GM12878 (cell line): ENCODE measurements around the gene HLA-B. TPM values are rescaled to one million over a fixed set of nuclear protein-coding genes. Genes with fewer than 3 reads are reported as not detected.

ENCODE experiments used
- ATF2 ChIP-seq: IDR thresholded peaks from 2 replicates; pipeline ENCODE4 v1.6.1; 2012; ENCODE audit warnings: low read length, inconsistent platforms
- BACH1 ChIP-seq: fragments of 450-650 bp; IDR thresholded peaks from 2 replicates; pipeline ENCODE4 v1.6.1; 2017; ENCODE audit warnings: mild to moderate bottlenecking, borderline replicate concordance
- CBFB ChIP-seq: IDR thresholded peaks from 2 replicates; pipeline ENCODE4 v1.6.1; 2016; ENCODE audit warnings: antibody characterized with exemption, low read depth
- CBX3 ChIP-seq: fragments of 200-600 bp; sonication (generic); IDR thresholded peaks from 2 replicates; pipeline ENCODE4 v1.6.1; 2016; ENCODE audit warnings: low read depth, borderline replicate concordance
- DPF2 ChIP-seq: fragments of 450-650 bp; IDR thresholded peaks from 2 replicates; pipeline ENCODE4 v1.6.1; 2017; ENCODE audit warnings: mild to moderate bottlenecking
- E2F4 ChIP-seq: IDR thresholded peaks from 2 replicates; pipeline ENCODE4 v1.6.1; 2012; ENCODE audit warnings: low read depth, low read length, improper control_type of control experiment
- EED ChIP-seq: sonication (generic); IDR thresholded peaks from 2 replicates; pipeline ENCODE4 v1.6.1; 2016; ENCODE audit warnings: antibody characterized with exemption, low read depth
- EGR1 ChIP-seq, 2 experiments: IDR thresholded peaks; 1 replicate in 1 of 2; 2 replicates in 1 of 2; pipeline ENCODE4 v1.6.1; 2011 to 2012; ENCODE audit warnings: low read depth in 2 of 2, low read length in 2 of 2, borderline replicate concordance in 1 of 2, mild to moderate bottlenecking in 1 of 2, moderate library complexity in 1 of 2
- FOS ChIP-seq: IDR thresholded peaks from 3 replicates; pipeline ENCODE4 v1.6.1; 2011; ENCODE audit warnings: borderline replicate concordance; ENCODE audit not compliant: insufficient read length; ENCODE audit errors: extremely low read depth
- GATAD2B ChIP-seq: fragments of 450-650 bp; conservative IDR thresholded peaks from 2 replicates; pipeline ENCODE4 v1.6.1; 2017; ENCODE audit warnings: low read depth, mild to moderate bottlenecking, moderate library complexity
- JUND ChIP-seq: IDR thresholded peaks from 2 replicates; pipeline ENCODE4 v1.6.1; 2012; ENCODE audit warnings: low read depth, mild to moderate bottlenecking, low read length, improper control_type of control experiment, moderate library complexity
- MXI1 ChIP-seq: fragments of 150-350 bp; IDR thresholded peaks from 2 replicates; pipeline ENCODE4 v1.6.1; 2011; ENCODE audit warnings: low read depth, mild to moderate bottlenecking, inconsistent platforms, low read length, improper control_type of control experiment
- PAX8 ChIP-seq: fragments of 450-650 bp; IDR thresholded peaks from 2 replicates; pipeline ENCODE4 v1.6.1; 2017; ENCODE audit warnings: mild to moderate bottlenecking, moderate library complexity
- POLR2A ChIP-seq: IDR thresholded peaks from 2 replicates; pipeline ENCODE4 v1.6.1; 2011; ENCODE audit warnings: low read depth, mild to moderate bottlenecking, low read length
- POU2F2 ChIP-seq: IDR thresholded peaks from 3 replicates; pipeline ENCODE4 v1.6.1; 2011; ENCODE audit warnings: low read depth, mild to moderate bottlenecking, low read length, borderline replicate concordance
- RAD21 ChIP-seq: IDR thresholded peaks from 2 replicates; pipeline ENCODE4 v1.6.1; 2011; ENCODE audit warnings: mild to moderate bottlenecking, low read depth, low read length, moderate library complexity; ENCODE audit not compliant: insufficient read depth
- RAD51 ChIP-seq: fragments of 450-650 bp; IDR thresholded peaks from 2 replicates; pipeline ENCODE4 v1.6.1; 2016; ENCODE audit warnings: moderate library complexity, mild to moderate bottlenecking, inconsistent platforms
- SIX5 ChIP-seq: IDR thresholded peaks from 2 replicates; pipeline ENCODE4 v1.6.1; 2011; ENCODE audit warnings: mild to moderate bottlenecking, low read depth, low read length, moderate library complexity; ENCODE audit not compliant: severe bottlenecking
- SMAD1 ChIP-seq: fragments of 450-650 bp; IDR thresholded peaks from 2 replicates; pipeline ENCODE4 v1.6.1; 2018; ENCODE audit warnings: mild to moderate bottlenecking, low read depth; ENCODE audit not compliant: partially characterized antibody
- SREBF2 ChIP-seq: IDR thresholded peaks from 2 replicates; pipeline ENCODE4 v1.6.1; 2012; ENCODE audit warnings: mild to moderate bottlenecking, low read length
- SUZ12 ChIP-seq: fragments of 200-600 bp; sonication (generic); IDR thresholded peaks from one replicate; pipeline ENCODE4 v1.6.1; 2018; ENCODE audit warnings: antibody characterized with exemption, mild to moderate bottlenecking; ENCODE audit not compliant: unreplicated experiment
- TAF1 ChIP-seq: IDR thresholded peaks from 2 replicates; pipeline ENCODE4 v1.6.1; 2011; ENCODE audit warnings: mild to moderate bottlenecking, low read depth, low read length, borderline replicate concordance
- YBX1 ChIP-seq: fragments of 450-650 bp; IDR thresholded peaks from 2 replicates; pipeline ENCODE4 v1.6.1; 2016; ENCODE audit warnings: antibody characterized with exemption
- ZBTB11 ChIP-seq: fragments of 450-650 bp; formaldehyde crosslinking; IDR thresholded peaks from 2 replicates; pipeline ENCODE4 v1.5.0; 2022; ENCODE audit warnings: mild to moderate bottlenecking, missing genetic modification characterization
- ZNF207 ChIP-seq: fragments of 450-650 bp; IDR thresholded peaks from 2 replicates; pipeline ENCODE4 v1.6.1; 2014; ENCODE audit warnings: antibody characterized with exemption, mild to moderate bottlenecking, borderline replicate concordance
- ZNF24 ChIP-seq: fragments of 450-650 bp; IDR thresholded peaks from 2 replicates; pipeline ENCODE4 v1.6.1; 2017; ENCODE audit warnings: antibody characterized with exemption, mild to moderate bottlenecking
- ZNF274 ChIP-seq: IDR thresholded peaks from one replicate; pipeline ENCODE4 v1.8.0; 2011; ENCODE audit not compliant: insufficient read length, insufficient read depth
- polyA plus RNA-seq, 11 experiments: library from polyadenylated mRNA; depleted of rRNA in 4 of 11; unstranded in 6 of 11; stranded (reverse) in 5 of 11; fragments of >200 nt; fragmentation: Nextera tagmentation in 4 of 11; fragmentation: Illumina TruSeq in 1 of 11; extraction: Ambion mirVana in 4 of 11; extraction: Trizol in 1 of 11; gene quantifications; 1 replicate in 1 of 11; 2 replicates in 10 of 11; pipeline versions ENCODE4 v1.2.1 to v1.2.3, GENCODE V29; 2011 to 2016; ENCODE audit warnings: inconsistent platforms in 2 of 11, missing spikeins in 2 of 11, low read depth in 1 of 11
- total RNA-seq, 4 experiments: library from RNA; depleted of rRNA in 3 of 4; stranded (reverse); fragments of >200 nt in 3 of 4; fragmentation: Illumina TruSeq in 1 of 4; extraction: Trizol in 1 of 4; gene quantifications; 2 replicates each; pipeline versions ENCODE4 v1.2.1 to v1.2.3, GENCODE V29; 2013 to 2021

Gene HLA-B
- total and polyA plus RNA-seq, 10 of the 15 experiments (the other 5 are each of a cell fraction or from before 2014, with no cell fraction given) = 820 to 5,128 (median 3,370) TPM

- TF ChIP-seq BACH1 (no peak), ZNF24 (0 out of 2 replicates have a peak, but pooled peaks have one; percentile 9), DPF2 (0 out of 2 replicates have a peak, but pooled peaks have one; percentile 52), ZNF207 (0 out of 2 replicates have a peak, but pooled peaks have one; percentile 50), CBFB (no peak), SIX5 (no peak), YBX1 (no peak), EED (peak; percentile 94), EGR1 (IDR thresholded peaks at IDR 0.05; ENCODE audit: borderline replicate concordance in 1 of 2, low read depth in 2 of 2, low read length in 2 of 2) (peak in 1 of 2 experiments; percentile 94; a peak in 2 of 3 replicates), GATAD2B (peak; percentile 68), SMAD1 (no peak), PAX8 (no peak), ATF2 (no peak), POU2F2 (no peak), CBX3 (no peak), RAD21 (peak; percentile 76), SUZ12 (no peak), MXI1 (no peak), RAD51 (no peak), POLR2A (no peak), ZBTB11 (no peak), TAF1 (no peak), FOS (no peak), ZNF274 (no peak), JUND (no peak), E2F4 (no peak), SREBF2 (no peak)
Observed at GRCh38 chr6:31399589-31400466, 42.8 kb upstream of the HLA-B start (continued).
